Lower leg skin (tissue), 4 donors: ENCODE measurements around the gene BMP6. TPM values are rescaled to one million over a fixed set of nuclear protein-coding genes. Genes with fewer than 3 reads are reported as not detected.

Source experiments
- DNase-seq, 2 donors: peaks; one replicate each; pipeline ENCODE4 v3.0.0-alpha.2; 2019; ENCODE audit warnings: low spot score in 2 of 2
- H3K4me3 ChIP-seq: fragments of 200-600 bp; sonication (generic); 2 replicates; pipeline ENCODE4 v1.5.1; 2017; ENCODE audit warnings: mild to moderate bottlenecking, low read depth; ENCODE audit not compliant: poor library complexity, severe bottlenecking
- POLR2A ChIP-seq, 2 donors: fragments of 450-650 bp; IDR thresholded peaks; one replicate each; pipeline ENCODE4 v1.6.1; 2016 to 2017; ENCODE audit warnings: antibody characterized with exemption in 2 of 2, mild to moderate bottlenecking in 1 of 2, moderate library complexity in 1 of 2
- WGBS, 2 donors: methylation state at CpG; one replicate each; pipeline ENCODE4 v1.1.5; 2018; 5-methylcytosine and 5-hydroxymethylcytosine counted together
- intact Hi-C: fragments of 100-400 bp; cut with DNase I; formaldehyde crosslinking; loops from one replicate; pipeline ENCODE4 v1.15.0; 2023; ENCODE audit warnings: low total_unique reads
- total RNA-seq, 4 donors: library from RNA; depleted of rRNA; stranded (reverse); fragments of >200 nt; gene quantifications; one replicate each; pipeline ENCODE4 v1.1.0, GENCODE V29; 2016
- TF ChIP-seq, protein P1 (sequence below), 3 donors: fragments of 450-650 bp; IDR thresholded peaks; one replicate each; pipeline ENCODE4 v1.5.1; 2016; ENCODE audit warnings: antibody characterized with exemption in 3 of 3, mild to moderate bottlenecking in 3 of 3, moderate library complexity in 2 of 3

The BMP6 gene
- total RNA-seq, 4 donors from 2014 or later: 1.7 to 11.2 (median 6.2) TPM

DNA sequence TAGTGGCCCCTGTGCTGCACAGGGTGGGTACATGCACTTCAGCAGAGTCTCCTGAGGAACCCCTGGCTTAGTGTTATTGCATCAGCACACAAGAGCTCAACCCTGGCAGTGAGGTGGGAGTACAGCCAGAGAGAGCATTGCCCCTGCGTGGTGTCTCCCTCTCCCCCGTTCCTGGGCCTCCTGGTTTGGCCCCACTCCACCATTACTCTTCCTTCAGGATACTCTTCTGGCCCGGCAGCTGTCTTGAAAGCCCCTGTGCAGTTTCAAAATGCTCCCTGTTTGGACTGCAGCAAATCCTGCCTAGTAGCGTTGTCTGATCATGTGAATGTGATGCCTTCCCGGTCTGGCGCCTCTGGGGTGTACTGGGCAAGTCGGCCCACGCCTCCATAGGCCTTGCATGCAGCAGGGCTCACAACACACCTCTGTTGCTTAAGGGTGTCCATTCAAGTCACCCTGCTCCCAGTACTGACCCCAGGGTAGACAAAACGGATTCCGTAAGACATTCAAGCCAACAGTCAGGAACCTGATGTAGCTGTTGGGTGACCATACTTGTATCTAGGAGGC lies 152.6 kb downstream of the BMP6 start:
- intact Hi-C loops: no loop called here
- no peak for DNase-seq
- no peak overlapping the region for H3K4me3 ChIP-seq
- 76 to 79% methylated on average over 10 of the region's 10 CpGs for WGBS, 2 donors
- no peak for TF ChIP-seq POLR2A (IDR thresholded peaks at IDR 0.05)
- TF ChIP-seq, protein P1, sequence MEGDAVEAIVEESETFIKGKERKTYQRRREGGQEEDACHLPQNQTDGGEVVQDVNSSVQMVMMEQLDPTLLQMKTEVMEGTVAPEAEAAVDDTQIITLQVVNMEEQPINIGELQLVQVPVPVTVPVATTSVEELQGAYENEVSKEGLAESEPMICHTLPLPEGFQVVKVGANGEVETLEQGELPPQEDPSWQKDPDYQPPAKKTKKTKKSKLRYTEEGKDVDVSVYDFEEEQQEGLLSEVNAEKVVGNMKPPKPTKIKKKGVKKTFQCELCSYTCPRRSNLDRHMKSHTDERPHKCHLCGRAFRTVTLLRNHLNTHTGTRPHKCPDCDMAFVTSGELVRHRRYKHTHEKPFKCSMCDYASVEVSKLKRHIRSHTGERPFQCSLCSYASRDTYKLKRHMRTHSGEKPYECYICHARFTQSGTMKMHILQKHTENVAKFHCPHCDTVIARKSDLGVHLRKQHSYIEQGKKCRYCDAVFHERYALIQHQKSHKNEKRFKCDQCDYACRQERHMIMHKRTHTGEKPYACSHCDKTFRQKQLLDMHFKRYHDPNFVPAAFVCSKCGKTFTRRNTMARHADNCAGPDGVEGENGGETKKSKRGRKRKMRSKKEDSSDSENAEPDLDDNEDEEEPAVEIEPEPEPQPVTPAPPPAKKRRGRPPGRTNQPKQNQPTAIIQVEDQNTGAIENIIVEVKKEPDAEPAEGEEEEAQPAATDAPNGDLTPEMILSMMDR (IDR thresholded peaks at IDR 0.05): no peak

DNA sequence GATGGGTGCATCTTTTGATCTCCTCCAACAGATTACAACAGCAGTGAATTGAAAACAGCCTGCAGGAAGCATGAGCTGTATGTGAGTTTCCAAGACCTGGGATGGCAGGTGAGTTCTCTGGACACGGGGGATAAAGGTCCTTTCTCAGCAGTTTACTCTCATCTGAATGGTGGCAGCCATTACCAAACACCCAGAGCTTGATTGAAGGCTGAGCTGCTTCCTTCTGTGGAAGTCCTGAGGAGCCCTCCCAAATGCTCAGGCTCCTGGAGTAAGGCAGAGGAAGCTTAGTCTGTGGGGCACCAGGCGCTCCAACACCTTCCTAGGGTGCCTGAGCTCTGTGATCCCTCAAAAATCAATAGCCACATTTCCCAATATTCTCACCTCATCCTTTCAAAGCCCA lies 153.1 kb downstream of the BMP6 start:
- no peak overlapping the region for H3K4me3 ChIP-seq
- no peak for DNase-seq
- TF ChIP-seq, protein P1 (IDR thresholded peaks at IDR 0.05): no peak
- TF ChIP-seq POLR2A (IDR thresholded peaks at IDR 0.05): no peak
- intact Hi-C loops: no loop called here
- WGBS, 2 donors: 86 to 90% methylated on average over 2 of the region's 2 CpGs

DNA sequence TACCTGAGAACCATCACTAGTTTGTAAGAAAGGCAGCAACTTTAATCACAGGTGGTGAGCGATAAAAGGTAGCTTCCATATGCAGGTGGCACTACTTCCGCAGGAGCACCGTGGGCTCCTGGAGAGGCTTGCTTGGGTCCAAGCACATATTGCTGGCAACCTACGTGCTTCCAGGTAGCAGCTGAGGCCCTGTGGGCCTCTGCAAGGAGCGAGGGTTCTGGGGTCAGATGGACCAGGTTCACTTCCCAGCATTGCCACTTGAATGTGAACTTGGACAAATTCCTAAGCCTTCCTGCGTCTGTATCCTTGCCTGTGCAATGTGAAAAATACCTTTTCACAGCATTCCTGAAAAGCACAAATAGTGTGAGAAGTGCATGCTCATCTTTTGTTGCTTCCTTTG lies 153.7 kb downstream of the BMP6 start:
- no peak overlapping the region for H3K4me3 ChIP-seq
- intact Hi-C loops: no loop called here
- WGBS, 2 donors: 93 to 96% methylated on average over 6 of the region's 6 CpGs
- no peak for TF ChIP-seq POLR2A (IDR thresholded peaks at IDR 0.05)
- TF ChIP-seq, protein P1 (IDR thresholded peaks at IDR 0.05): no peak
- DNase-seq: no peak

DNA sequence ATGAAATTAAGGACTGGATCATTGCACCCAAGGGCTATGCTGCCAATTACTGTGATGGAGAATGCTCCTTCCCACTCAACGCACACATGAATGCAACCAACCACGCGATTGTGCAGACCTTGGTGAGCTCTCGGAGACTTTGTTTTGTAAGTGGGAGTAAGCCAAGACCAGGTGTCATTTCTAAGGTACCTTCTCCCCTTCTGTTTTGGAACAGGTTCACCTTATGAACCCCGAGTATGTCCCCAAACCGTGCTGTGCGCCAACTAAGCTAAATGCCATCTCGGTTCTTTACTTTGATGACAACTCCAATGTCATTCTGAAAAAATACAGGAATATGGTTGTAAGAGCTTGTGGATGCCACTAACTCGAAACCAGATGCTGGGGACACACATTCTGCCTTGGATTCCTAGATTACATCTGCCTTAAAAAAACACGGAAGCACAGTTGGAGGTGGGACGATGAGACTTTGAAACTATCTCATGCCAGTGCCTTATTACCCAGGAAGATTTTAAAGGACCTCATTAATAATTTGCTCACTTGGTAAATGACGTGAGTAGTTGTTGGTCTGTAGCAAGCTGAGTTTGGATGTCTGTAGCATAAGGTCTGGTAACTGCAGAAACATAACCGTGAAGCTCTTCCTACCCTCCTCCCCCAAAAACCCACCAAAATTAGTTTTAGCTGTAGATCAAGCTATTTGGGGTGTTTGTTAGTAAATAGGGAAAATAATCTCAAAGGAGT lies 154.2 kb downstream of the BMP6 start:
- intact Hi-C loops: no loop called here
- DNase-seq: no peak
- no peak overlapping the region for H3K4me3 ChIP-seq
- TF ChIP-seq POLR2A (IDR thresholded peaks at IDR 0.05): no peak
- TF ChIP-seq, protein P1 (IDR thresholded peaks at IDR 0.05): no peak
- WGBS, 2 donors: 85 to 89% methylated on average over 13 of the region's 13 CpGs

DNA sequence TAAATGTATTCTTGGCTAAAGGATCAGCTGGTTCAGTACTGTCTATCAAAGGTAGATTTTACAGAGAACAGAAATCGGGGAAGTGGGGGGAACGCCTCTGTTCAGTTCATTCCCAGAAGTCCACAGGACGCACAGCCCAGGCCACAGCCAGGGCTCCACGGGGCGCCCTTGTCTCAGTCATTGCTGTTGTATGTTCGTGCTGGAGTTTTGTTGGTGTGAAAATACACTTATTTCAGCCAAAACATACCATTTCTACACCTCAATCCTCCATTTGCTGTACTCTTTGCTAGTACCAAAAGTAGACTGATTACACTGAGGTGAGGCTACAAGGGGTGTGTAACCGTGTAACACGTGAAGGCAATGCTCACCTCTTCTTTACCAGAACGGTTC lies 154.8 kb downstream of the BMP6 start:
- WGBS, 2 donors: 91 to 92% methylated on average over 9 of the region's 9 CpGs
- intact Hi-C loops: no loop called here
- TF ChIP-seq, protein P1 (IDR thresholded peaks at IDR 0.05): no peak
- no peak for TF ChIP-seq POLR2A (IDR thresholded peaks at IDR 0.05)
- no peak overlapping the region for H3K4me3 ChIP-seq
- no peak for DNase-seq
